ENCODE measurements around the gene PWP2. TPM values are rescaled to one million over a fixed set of nuclear protein-coding genes. Genes with fewer than 3 reads are reported as not detected.

PWP2 gene
- total RNA-seq, 1 donor from 2014 or later = 14.7 TPM

GRCh38 chr21:44070391-44070790 lies 36.8 kb upstream of the PWP2 start:
- TF ChIP-seq, protein P1, sequence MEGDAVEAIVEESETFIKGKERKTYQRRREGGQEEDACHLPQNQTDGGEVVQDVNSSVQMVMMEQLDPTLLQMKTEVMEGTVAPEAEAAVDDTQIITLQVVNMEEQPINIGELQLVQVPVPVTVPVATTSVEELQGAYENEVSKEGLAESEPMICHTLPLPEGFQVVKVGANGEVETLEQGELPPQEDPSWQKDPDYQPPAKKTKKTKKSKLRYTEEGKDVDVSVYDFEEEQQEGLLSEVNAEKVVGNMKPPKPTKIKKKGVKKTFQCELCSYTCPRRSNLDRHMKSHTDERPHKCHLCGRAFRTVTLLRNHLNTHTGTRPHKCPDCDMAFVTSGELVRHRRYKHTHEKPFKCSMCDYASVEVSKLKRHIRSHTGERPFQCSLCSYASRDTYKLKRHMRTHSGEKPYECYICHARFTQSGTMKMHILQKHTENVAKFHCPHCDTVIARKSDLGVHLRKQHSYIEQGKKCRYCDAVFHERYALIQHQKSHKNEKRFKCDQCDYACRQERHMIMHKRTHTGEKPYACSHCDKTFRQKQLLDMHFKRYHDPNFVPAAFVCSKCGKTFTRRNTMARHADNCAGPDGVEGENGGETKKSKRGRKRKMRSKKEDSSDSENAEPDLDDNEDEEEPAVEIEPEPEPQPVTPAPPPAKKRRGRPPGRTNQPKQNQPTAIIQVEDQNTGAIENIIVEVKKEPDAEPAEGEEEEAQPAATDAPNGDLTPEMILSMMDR (IDR thresholded peaks at IDR 0.05; ENCODE audit: insufficient read depth, low read length, severe bottlenecking) = no peak

GRCh38 chr21:44071359-44072104 lies 35.7 kb upstream of the PWP2 start:
- no peak for FAIRE-seq
- peaks cover 10% of the 10 kb centered on the region for H3K36me3 ChIP-seq (ENCODE audit: control insufficient read depth, insufficient read depth, low read length)
- no peaks in the 10 kb centered on the region for H3K27me3 ChIP-seq (ENCODE audit: control insufficient read depth, insufficient read depth, low read length)
- no peak for DNase-seq (ENCODE audit: low read depth)
- TF ChIP-seq, protein P1 (IDR thresholded peaks at IDR 0.05; ENCODE audit: insufficient read depth, low read length, severe bottlenecking) = no peak
- no peak overlapping the region for H3K4me3 ChIP-seq (ENCODE audit: low read depth, low read length)

More at GRCh38 chr21:44070391-44070790, 36.8 kb upstream of the PWP2 start:
- FAIRE-seq (no peak), DNase-seq (ENCODE audit: low read depth) (no peak)
- H3K27me3 ChIP-seq (ENCODE audit: control insufficient read depth, insufficient read depth, low read length) = no peaks in the 10 kb centered on the region
- peaks cover 11% of the 10 kb centered on the region for H3K36me3 ChIP-seq (ENCODE audit: control insufficient read depth, insufficient read depth, low read length)
- no peak overlapping the region for H3K4me3 ChIP-seq (ENCODE audit: low read depth, low read length)

DNA sequence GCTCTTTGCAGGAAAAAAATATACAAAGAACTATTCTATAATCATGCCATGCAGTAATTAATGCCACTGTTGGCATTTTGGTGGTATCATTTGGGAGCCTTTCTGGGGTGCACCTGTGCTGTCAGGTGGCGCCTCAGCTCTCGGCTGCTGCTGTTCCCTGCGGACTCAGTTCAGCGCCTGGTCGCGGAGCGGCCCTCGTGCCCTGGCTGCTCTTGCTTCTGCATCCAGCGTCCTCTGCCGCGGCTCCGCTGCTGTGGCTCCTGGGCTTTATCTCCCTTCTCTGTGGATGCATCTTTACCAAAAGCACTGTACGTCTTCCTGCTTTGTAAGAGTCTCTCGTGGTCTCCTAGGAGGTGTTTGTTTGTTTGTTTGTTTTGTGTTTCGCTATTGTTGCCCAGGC lies 35.1 kb upstream of the PWP2 start:
- DNase-seq (ENCODE audit: low read depth) (no peak), FAIRE-seq (no peak)
- TF ChIP-seq, protein P1 (IDR thresholded peaks at IDR 0.05; ENCODE audit: insufficient read depth, low read length, severe bottlenecking) = no peak
- Histone ChIP-seq H3K36me3 (ENCODE audit: control insufficient read depth, insufficient read depth, low read length) (peaks cover 7% of the 10 kb centered on the region), H3K4me3 (ENCODE audit: low read depth, low read length) (no peak overlapping the region), H3K27me3 (ENCODE audit: control insufficient read depth, insufficient read depth, low read length) (no peaks in the 10 kb centered on the region)

GRCh38 chr21:44074315-44074958 lies 32.8 kb upstream of the PWP2 start:
- DNase-seq (ENCODE audit: low read depth) = no peak
- Histone ChIP-seq H3K4me3 (ENCODE audit: low read depth, low read length) (no peak overlapping the region), H3K27me3 (ENCODE audit: control insufficient read depth, insufficient read depth, low read length) (no peaks in the 10 kb centered on the region), H3K36me3 (ENCODE audit: control insufficient read depth, insufficient read depth, low read length) (peaks cover 9% of the 10 kb centered on the region)
- no peak for FAIRE-seq
- TF ChIP-seq, protein P1 (IDR thresholded peaks at IDR 0.05; ENCODE audit: insufficient read depth, low read length, severe bottlenecking) = no peak

GRCh38 chr21:44076316-44076715 lies 30.9 kb upstream of the PWP2 start:
- no peaks in the 10 kb centered on the region for H3K27me3 ChIP-seq (ENCODE audit: control insufficient read depth, insufficient read depth, low read length)
- FAIRE-seq = no peak
- H3K4me3 ChIP-seq (ENCODE audit: low read depth, low read length) = no peak overlapping the region
- DNase-seq (ENCODE audit: low read depth) = no peak
- TF ChIP-seq, protein P1 (IDR thresholded peaks at IDR 0.05; ENCODE audit: insufficient read depth, low read length, severe bottlenecking) = no peak
- H3K36me3 ChIP-seq (ENCODE audit: control insufficient read depth, insufficient read depth, low read length) = peaks cover 9% of the 10 kb centered on the region

Data from bronchial epithelial cell (primary cell).